ENCODE data around the gene RNU2-1. TPM values are rescaled to one million over a fixed set of nuclear protein-coding genes. Genes with fewer than 3 reads are reported as not detected.
A peak's percentile ranks its signal among the peaks of the same experiment; 100 is the strongest.
"Not testable (repeated sequence)": the region's sequence is repeated elsewhere in the genome, so short reads cannot be mapped to it uniquely, and the experiment has no call there.

The RNU2-1 gene
- total RNA-seq, 3 donors from 2014 or later: not detected

GRCh38 chr17:43212641-43213490 is 20.9 kb downstream of the RNU2-1 start:
- Histone ChIP-seq H3K27ac (peak overlapping the region; percentile 84 to 90), H3K27me3 (no peaks in the 10 kb centered on the region), H3K9me3 (no peaks in the 10 kb centered on the region), H3K4me1 (peaks cover 0 to 7% of the 10 kb centered on the region in 2 donors), H3K36me3 (no peaks in the 10 kb centered on the region), H3K4me3 (peak overlapping the region; percentile 62 to 84 (median 66))
- no peak for TF ChIP-seq POLR2AphosphoS5 (IDR thresholded peaks at IDR 0.05)
- no peak for TF ChIP-seq CTCF (IDR thresholded peaks at IDR 0.05)
- no peak for TF ChIP-seq POLR2A (IDR thresholded peaks at IDR 0.05)
- peak in 1 of 2 donors; percentile 19 for DNase-seq (ENCODE audit: low spot score in 2 of 2)
- intact Hi-C loops (cut with DNase I; ENCODE audit: low total_unique reads): no loop called here

DNA sequence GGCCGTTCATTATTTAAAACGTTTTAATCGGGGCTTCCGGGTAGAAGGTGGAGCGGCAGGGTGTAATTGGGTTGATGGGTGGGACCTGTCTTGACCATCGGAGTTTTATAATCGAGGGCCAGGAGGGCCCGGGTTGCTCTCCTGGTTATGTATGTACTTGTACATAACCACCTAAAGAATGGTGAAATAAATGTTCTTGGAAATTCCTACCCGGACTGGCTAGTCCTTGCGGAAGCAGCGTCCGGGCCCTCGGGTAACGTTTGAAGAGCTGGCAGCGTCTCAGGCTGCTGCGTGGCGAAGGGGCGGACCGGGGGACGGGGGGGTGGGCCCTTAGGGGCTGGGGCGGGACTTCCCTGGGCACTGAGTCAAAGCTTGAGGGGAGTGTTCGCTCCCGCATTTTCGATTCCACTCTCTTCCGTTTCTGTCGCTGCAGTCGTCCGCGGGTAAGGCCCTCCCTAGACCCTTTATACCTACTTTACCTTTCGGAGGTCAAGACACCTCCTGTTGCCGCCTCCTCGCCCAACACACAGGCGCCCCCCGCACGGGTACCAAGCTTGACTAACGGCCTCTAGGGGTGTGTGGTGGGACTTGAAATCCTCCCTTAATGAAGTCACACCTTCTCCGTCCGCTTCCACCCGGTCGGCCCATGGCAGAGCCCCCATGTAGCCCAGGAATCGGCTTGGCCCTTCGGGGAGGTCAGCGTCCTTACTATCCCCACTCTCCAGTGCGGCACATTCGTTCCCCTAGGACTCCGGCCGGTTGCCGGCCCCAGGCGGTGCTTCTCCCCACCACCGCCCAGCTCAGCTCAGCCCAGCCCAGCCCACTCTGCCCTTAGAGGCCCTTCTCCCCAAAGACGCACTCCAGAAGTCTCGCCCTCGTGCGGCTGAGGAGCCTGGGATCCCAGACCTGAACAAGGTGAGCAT is 22.0 kb downstream of the RNU2-1 start, which contains the start of gene TMEM106A:
Gene TMEM106A, plus strand, starts transcription at position 396 of the 923 bp plus-strand sequence. CDS start 1,167 bp downstream, outside the sequence.
- Histone ChIP-seq H3K27me3 (no peaks in the 10 kb centered on the region), H3K36me3 (no peaks in the 10 kb centered on the region), H3K4me3 (peak within 1 kb of the TSS; percentile 62 to 84 (median 66)), H3K4me1 (peaks cover 0 to 7% of the 10 kb centered on the region in 2 donors), H3K27ac (peak within 1 kb of the TSS; percentile 84 to 90), H3K9me3 (no peaks in the 10 kb centered on the region)
- intact Hi-C loops (cut with DNase I; ENCODE audit: low total_unique reads): no loop called here
- peak; percentile 66 to 82 for DNase-seq (ENCODE audit: low spot score in 2 of 2)
- TF ChIP-seq POLR2A (IDR thresholded peaks at IDR 0.05): no peak
- peak in 2 of 3 donors; percentile 20 to 33 for TF ChIP-seq CTCF (IDR thresholded peaks at IDR 0.05)
- peak in 2 of 3 donors; percentile 28 to 36 for TF ChIP-seq POLR2AphosphoS5 (IDR thresholded peaks at IDR 0.05)

GRCh38 chr17:43211123-43211479 is 22.7 kb downstream of the RNU2-1 start:
- intact Hi-C loops (cut with DNase I; ENCODE audit: low total_unique reads): no loop called here
- peak overlapping the region; percentile 62 to 84 (median 66) for H3K4me3 ChIP-seq
- H3K4me1 ChIP-seq: peaks cover 0 to 7% of the 10 kb centered on the region in 2 donors
- no peaks in the 10 kb centered on the region for H3K36me3 ChIP-seq
- H3K27ac ChIP-seq: peak overlapping the region; percentile 84 to 90
- H3K27me3 ChIP-seq: no peaks in the 10 kb centered on the region
- DNase-seq (ENCODE audit: low spot score in 2 of 2): no peak
- no peaks in the 10 kb centered on the region for H3K9me3 ChIP-seq
- TF ChIP-seq POLR2A (IDR thresholded peaks at IDR 0.05): no peak
- TF ChIP-seq CTCF (IDR thresholded peaks at IDR 0.05): no peak
- TF ChIP-seq POLR2AphosphoS5 (IDR thresholded peaks at IDR 0.05): no peak

- no peaks in the 10 kb centered on the region for H3K36me3 ChIP-seq
- H3K4me1 ChIP-seq: peaks cover 0 to 7% of the 10 kb centered on the region in 2 donors
- intact Hi-C loops (cut with DNase I; ENCODE audit: low total_unique reads): no loop called here
- no peak for DNase-seq (ENCODE audit: low spot score in 2 of 2)
- H3K27me3 ChIP-seq: no peaks in the 10 kb centered on the region
- TF ChIP-seq POLR2A (IDR thresholded peaks at IDR 0.05) (no peak), POLR2AphosphoS5 (IDR thresholded peaks at IDR 0.05) (no peak), CTCF (IDR thresholded peaks at IDR 0.05) (no peak)
- H3K9me3 ChIP-seq: no peaks in the 10 kb centered on the region
- peak overlapping the region; percentile 84 to 90 for H3K27ac ChIP-seq
- H3K4me3 ChIP-seq: no peak overlapping the region
These were observed 23.2 kb downstream of the RNU2-1 start for GRCh38 chr17:43210576-43210975.

DNA sequence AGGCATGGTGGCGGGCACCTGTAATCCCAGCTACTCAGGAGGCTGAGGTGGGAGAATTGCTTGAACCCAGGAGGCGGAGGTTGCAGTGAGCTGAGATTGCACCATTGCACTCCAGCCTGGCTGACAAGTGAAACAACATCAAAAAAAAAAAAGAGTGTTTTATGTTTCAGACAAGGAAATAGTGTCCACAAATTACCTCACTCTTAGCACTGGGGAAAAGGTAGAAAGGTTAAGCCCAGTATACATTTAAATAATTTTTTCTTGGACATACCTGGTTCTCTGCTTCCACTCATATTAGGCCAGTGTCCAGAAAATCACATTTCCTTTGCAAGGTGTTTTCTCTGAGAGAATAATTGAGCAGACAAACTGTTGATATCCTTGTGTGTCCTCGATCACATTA is 30.8 kb downstream of the RNU2-1 start:
- DNase-seq (ENCODE audit: low spot score in 2 of 2); H3K27ac ChIP-seq; intact Hi-C loops (cut with DNase I; ENCODE audit: low total_unique reads); H3K4me1 ChIP-seq; H3K9me3 ChIP-seq; H3K27me3 ChIP-seq; H3K4me3 ChIP-seq: not testable (repeated sequence)
- H3K36me3 ChIP-seq: peaks cover 14% of the 10 kb centered on the region
